GM04504 (cell line): ENCODE results near the gene METAP1.
"Not testable (repeated sequence)": the region's sequence is repeated elsewhere in the genome, so short reads cannot be mapped to it uniquely, and the experiment has no call there.

Source experiments
- DNase-seq: peaks from one replicate; pipeline ENCODE4 v3.0.0-alpha.2; 2012; ENCODE audit warnings: low read depth

The METAP1 gene

DNA sequence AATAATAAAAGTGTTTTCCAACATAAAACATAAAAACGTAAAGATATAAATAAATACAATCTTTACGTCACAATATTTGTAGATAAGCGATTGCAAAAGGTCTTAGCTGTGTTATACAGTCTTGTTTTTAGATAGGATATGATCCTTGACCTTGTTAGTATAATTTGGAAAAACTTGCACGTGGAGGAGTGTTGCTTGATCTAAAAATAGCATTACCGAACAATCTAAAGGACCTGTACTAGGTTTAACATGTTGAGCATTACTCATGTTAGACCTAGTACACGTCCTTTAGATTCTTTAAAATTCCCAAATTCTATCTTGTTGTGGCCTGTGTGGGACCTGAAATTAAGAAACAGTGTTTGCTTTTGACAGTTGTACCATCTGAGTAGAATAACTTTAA, 1.6 kb downstream of the METAP1 start:
- no peak for DNase-seq

DNA sequence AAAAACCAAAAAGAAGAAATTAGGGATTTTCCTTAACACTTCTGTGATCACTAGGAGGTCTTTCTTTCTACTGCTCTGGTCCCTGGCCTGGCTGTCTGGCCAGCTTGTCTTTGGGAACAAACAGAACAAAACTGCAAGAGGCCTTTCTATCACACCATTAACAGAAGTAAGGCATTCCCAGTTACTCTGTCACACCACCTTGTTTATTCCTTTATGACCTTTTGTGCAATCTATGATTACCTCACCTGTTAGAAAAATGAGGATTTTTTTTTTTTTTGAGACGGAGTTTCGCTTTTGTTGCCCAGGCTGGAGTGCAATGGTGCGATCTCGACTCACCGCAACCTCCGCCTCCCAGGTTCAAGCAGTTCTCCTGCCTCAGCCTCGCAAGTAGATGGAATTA, 3.0 kb downstream of the METAP1 start:
- no peak for DNase-seq

DNA sequence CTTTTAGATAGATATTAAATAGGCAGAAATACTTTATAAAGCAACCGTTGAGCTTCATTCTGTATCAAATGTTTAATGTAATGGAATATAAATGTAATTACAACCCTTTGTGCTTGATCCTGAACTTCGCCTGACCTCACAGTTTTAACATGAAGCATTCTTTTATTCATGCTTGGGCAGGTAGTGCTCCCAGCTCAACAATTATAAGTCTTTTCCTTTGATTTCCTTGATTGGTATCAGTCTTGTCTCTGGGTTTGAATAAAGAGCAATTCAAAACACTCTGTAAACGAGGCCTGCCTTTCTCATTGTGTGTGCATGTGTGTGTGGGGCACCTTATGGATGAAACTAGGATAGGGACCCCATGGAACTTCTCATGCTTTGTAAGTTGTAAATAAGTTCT, 6.8 kb downstream of the METAP1 start:
- no peak for DNase-seq

GRCh38 chr4:99008051-99008450, 12.5 kb downstream of the METAP1 start:
- no peak for DNase-seq

DNA sequence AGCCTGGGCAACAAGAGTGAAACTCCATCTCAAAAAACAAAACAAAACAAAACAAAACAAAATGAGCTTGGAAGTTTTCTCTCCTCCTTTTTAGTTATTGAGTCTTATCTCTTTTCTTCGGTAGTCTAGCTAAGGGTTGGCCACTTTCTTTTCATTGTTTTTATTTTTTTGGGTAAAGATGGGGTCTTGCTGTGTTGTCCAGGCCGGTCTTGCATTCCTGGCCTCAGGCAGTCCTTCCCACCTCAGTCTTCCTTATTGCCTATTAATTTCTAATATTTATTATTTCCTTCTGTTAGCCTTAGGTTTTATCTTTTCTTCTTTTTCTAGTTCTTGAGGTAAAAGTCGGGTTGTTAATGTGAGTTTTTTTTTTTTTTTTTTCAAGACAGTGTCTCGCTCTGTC, 16.4 kb downstream of the METAP1 start:
- DNase-seq = no peak

- no peak for DNase-seq
Observed at GRCh38 chr4:99013402-99013843, 17.9 kb downstream of the METAP1 start.

DNA sequence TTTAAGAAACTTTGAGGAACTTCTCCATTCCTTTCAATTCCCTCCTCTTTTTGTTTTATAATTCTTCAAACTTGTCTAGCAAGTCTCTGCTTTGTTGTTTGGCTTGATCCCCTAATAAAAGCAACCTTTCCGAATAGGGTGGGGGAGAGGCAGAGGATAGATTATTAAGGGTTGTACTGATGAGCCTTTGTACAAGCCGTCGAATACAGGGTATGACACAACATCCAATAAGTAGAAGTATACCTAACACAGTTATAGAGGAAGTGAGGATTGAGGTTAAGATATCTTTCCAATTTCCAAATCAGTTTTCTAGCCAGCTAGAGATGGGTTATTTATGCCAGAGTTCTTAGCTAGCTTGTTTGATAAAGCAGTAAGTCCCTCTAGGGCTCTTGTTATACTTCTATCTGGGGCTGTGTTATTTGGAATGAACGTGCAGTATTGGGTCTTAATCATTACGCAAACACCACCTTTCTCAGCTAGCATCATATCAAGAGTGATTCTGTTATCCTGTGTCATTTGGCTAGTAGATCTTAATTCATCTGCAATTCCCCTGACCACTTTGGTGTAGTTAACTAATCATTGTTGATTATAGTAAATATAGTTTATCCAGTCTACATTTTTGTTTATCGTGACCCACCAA, 18.5 kb downstream of the METAP1 start:
- DNase-seq = no peak

DNA sequence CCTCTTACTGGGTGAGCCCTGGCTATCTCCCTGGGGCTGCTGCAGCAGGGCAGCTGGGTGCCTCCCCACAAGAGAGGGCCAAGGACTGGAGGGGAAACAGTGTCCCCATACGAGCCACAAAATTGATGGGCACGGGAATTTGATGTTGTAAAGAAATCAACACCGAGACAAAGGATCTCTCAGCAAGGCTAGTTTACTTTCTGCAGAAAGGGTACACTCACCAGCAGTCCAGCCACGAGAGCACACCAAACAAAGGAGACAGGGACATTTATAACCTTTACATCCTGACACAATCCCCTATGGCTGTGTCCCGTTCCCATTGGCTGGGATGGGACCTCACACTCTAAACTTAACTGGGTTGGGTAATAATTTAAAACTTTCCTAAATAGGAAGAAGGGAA, 25.9 kb downstream of the METAP1 start:
- DNase-seq = no peak

DNA sequence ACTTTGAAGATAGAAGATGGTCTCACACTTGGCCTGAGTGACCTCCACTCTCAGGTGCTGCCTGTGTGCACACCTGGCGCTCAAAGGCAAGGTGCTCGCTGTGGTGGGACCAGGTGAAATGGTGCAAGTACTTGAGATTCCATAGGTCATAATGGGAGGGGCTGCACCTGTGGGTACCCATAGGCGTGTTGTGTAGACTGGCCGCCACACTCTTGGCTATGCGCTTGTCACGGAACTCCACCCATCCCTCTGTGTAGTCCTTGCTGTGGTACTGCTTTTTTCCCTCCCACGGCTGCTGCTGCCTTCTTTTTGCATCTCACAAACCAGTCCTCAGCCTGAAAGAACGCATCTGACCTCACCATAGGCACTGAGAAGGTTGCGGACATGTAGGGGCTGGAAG, 27.0 kb downstream of the METAP1 start:
- no peak for DNase-seq

DNA sequence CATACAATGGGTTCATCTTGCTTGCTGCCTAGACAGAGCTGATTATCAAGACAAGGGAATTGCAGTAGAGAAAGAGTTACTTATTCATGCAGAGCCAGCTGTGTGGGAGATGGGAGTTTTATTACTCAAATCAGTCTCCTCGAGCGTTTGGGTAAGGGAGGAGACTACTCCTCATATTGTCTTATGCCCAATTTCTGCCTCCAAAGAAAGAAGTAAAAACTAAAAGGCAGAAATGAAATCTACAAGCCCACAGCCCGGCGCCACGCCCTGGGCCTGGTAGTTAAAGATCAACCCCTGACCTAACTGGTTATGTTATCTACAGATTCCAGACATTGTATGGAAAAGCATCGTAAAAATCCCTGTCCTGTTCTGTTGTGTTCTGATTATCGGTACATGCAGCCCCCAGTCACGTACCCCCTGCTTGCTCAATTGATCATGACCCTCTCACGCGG, 28.3 kb downstream of the METAP1 start:
- not testable (repeated sequence) for DNase-seq

DNA sequence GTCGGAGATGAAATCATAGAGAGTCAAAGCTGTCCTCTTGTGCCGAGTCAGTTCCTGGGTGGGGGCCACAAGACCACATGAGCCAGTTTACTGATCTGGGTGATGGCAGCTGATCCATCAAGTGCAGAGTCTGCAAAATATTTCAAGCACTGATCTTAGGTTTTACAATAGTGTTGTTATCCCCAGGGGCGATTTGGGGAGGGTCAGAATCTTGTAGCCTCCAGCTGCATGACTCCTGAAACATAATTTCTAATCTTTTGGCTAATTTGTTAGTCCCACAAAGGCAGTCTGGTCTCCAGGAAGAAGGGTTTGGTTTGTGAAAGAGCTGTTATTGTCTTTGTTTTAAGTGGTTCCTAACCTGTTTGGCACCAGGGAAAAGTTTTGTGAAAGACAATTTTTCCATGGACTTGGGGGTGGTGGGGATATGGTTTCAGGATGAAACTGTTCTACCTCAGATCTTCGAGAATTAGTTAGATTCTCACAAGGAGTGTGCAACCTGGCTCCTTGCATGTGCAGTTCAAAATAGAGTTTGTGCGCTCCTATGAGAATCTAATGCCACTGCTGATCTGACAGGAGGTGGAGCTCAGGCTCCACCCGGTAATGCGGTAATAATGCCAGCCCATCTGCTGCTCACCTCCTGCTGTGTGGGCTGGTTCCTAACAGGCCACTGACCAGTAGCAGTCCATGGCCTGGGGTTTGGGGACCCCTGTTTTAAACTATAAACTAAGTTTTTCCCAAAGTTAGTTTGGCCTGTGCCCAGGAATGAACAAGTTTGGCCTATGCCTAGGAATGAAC, 29.2 kb downstream of the METAP1 start:
- DNase-seq = no peak

DNA sequence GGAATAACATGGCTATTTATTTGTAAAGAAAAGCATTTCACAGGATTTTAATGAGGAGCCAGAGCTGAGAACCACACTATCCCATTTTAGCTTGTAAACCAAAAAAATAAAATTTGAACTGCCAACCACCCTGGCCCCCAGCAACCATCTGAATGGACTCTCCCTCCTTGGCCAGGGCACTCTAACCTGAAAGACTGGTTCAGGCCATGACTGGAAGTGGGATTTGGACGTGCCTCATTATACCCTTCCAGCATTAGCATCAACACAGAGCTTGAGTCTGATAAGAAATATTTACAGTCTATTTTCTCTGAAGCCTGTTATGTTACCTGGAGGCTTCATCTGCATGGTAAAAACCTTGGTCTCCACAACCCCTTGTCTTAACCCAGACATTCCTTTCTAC, 30.0 kb downstream of the METAP1 start:
- DNase-seq = no peak

GRCh38 chr4:99027304-99027703, 31.8 kb downstream of the METAP1 start:
- DNase-seq = no peak

DNA sequence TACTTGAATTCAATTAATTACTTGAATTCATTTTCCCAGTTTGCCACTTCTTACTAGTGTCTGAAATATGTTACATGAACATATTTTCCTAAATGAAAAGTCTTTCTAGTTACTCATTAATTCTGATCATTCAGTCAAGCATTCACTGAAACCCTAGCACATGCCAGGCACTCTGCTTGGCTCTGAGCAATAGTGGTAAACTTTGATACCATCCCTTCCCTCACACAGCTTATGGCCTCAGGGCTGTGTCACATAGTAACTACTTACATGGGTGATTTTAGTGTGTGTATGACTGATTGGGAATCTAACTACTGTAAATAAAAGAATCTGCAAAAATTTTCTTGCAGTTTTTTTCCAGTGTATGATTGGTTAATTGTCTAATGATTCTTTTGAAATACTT, 32.7 kb downstream of the METAP1 start:
- DNase-seq = peak; percentile 8

- DNase-seq = no peak
Observed at GRCh38 chr4:99029018-99029735, 33.7 kb downstream of the METAP1 start.

DNA sequence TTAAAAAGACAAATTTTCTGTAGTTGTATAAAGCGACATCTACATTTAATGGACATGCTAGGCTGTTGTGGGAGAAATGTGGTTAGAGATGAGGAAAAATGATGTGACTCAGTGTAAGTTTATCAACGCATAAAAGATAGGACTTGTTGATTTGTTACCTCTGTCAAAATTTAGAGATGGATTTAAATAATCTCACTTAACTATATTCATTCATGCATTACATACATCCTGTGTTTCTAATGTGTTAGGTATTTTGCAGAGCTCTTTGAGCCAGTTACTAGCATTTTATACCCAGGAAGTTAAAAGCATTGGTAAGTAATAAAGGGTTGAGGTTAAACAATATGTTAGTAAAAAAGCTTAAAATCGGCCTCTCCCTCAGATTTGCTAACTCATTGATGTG, 34.3 kb downstream of the METAP1 start:
- no peak for DNase-seq

- no peak for DNase-seq
Observed at GRCh38 chr4:99033956-99034355, 38.4 kb downstream of the METAP1 start.

DNA sequence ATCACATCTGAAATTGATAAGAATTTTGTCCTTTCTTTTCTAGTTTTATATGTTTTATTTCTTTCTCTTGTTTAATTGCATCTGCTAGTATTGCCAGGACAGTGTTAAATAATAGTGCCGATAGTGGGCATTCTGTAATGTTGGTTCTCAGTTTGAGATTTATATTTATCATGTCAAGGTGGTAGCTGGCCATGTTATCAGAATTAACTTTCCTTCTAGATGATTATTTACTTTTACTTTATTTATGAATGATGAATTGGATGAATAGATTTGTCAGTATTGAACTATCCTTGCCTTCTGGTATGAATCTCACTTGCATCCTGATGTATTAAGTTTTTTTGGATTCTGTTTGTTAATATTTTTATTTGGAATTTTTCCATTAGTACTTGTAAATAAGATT, 42.7 kb downstream of the METAP1 start:
- DNase-seq = no peak

GRCh38 chr4:99043346-99043745, 47.8 kb downstream of the METAP1 start:
- no peak for DNase-seq

DNA sequence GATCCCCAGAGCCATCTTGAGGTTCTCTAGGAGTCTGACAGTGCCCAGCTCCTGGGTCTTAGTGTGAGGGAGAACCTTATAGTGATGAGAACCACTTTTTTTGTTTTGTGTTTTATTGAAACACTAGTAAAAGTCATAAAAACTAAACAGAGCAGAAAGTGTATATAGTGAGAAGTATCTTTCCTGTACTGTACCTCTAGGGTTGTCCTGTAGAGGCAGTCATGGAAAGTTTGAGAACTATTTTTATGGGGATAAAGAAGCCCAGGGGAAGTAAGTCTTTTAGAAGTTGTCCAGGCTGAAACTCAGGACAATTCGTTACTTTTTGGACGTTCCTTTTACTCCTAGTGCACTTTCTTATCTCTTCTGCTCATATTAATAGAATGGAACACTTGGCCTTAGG, 52.2 kb downstream of the METAP1 start:
- no peak for DNase-seq

DNA sequence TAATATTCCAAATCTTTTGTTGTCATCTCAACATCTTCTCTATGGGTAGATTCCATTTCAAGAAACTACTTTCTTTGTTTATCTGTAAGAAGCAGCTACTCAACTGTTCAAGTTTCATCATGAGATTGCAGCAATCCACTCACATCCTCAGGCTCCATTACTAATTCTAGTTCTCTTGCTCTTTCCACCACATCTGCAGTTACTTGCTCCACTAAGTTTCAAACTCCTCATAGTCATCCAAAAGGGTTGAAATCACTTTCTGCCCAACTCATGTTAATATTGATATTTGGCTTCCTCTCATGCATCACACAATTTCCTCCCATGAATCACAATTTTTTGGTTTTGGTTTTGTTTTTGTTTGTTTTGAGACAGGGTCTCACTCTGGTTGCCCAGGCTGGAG, 57.4 kb downstream of the METAP1 start:
- DNase-seq = no peak

DNA sequence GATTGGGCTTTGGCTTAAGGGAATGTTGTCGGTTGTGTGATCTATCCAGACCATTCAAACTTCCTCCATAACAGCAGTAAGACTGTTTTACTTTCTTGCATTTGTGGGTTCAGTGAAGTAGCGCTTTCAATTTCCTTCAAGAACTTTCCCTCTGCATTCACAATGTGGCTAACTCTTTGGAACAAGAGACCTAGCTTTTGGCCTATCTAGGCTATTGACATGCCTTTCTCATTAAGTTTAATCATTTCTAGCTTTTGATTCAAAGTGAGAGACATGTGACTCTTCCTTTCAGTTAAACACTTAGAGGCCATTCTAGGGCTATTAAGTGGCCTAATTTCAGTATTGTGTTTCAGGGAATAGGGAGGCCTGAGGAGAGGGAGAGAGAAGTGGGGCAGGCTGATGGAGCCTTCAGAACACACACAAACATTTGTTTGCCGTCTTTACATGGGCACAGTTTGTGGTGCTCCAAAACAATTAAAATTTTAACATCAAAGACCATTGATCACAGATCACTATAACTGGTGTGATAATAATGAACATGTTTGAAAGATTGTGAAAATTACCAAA, 59.0 kb downstream of the METAP1 start:
- no peak for DNase-seq

- DNase-seq = no peak
Observed at GRCh38 chr4:99058228-99058627, 62.7 kb downstream of the METAP1 start.
